Fibroblast of villous mesenchyme (primary cell): Measurements from ENCODE around the gene RXRA. TPM values are rescaled to one million over a fixed set of nuclear protein-coding genes. Genes with fewer than 3 reads are reported as not detected.
A peak's percentile ranks its signal among the peaks of the same experiment; 100 is the strongest.

ENCODE experiments used
- DNase-seq: peaks from one replicate; pipeline ENCODE4 v3.0.0-alpha.2; 2010; ENCODE audit warnings: low read depth
- H3K4me3 ChIP-seq: 2 replicates; pipeline ENCODE4 v1.5.1; 2011; ENCODE audit warnings: low read depth, mild to moderate bottlenecking, low read length
- CTCF ChIP-seq: IDR thresholded peaks from 2 replicates; pipeline ENCODE4 v1.5.1; 2012; ENCODE audit warnings: low read depth, mild to moderate bottlenecking, low read length; ENCODE audit not compliant: insufficient read depth
- total RNA-seq: library from RNA; depleted of rRNA; stranded (reverse); fragments of >200 nt; gene quantifications from 2 replicates; pipeline ENCODE4 v1.2.3, GENCODE V29; 2012

RXRA gene
- total RNA-seq, 1 donor = 16.0 TPM

GRCh38 chr9:134444038-134444315 is 117.7 kb downstream of the RXRA start:
- TF ChIP-seq CTCF = no peak
- no peak overlapping the region for H3K4me3 ChIP-seq
- DNase-seq = no peak

GRCh38 chr9:134445000-134445399 is 118.7 kb downstream of the RXRA start:
- no peak overlapping the region for H3K4me3 ChIP-seq
- no peak for TF ChIP-seq CTCF
- no peak for DNase-seq

- peak; percentile 96 for TF ChIP-seq CTCF
- peak; percentile 96 for DNase-seq
- no peak overlapping the region for H3K4me3 ChIP-seq
These were observed 123.1 kb downstream of the RXRA start for GRCh38 chr9:134449180-134449916.

- DNase-seq = no peak
- TF ChIP-seq CTCF = no peak
- no peak overlapping the region for H3K4me3 ChIP-seq
These were observed 125.6 kb downstream of the RXRA start for GRCh38 chr9:134451700-134452458.

- H3K4me3 ChIP-seq = no peak overlapping the region
- no peak for DNase-seq
- no peak for TF ChIP-seq CTCF
These were observed 126.5 kb downstream of the RXRA start for GRCh38 chr9:134452728-134453127.

GRCh38 chr9:134453776-134454475 is 127.7 kb downstream of the RXRA start:
- no peak for TF ChIP-seq CTCF
- no peak for DNase-seq
- H3K4me3 ChIP-seq = no peak overlapping the region
